ENCODE measurements around the gene DNAJC10.

DNA sequence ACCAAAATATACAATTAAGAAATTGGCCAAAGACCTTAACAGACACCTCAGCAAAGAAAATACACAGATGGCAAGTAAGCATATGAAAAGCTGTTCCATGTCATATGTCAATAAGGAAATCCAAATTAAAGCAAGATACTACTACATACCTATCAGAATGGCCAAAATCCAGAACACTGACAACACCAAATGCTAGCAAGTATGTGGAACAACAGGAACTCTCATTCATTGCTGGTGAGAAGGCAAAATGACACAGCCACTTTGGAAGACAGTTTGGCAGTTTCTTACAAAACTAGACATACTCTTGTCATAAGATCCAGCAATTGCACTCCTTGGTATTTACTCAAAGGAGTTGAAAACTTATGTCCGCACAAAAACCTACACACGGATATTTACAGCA is 20.3 kb upstream of the DNAJC10 start:
- TF ChIP-seq, protein P1, sequence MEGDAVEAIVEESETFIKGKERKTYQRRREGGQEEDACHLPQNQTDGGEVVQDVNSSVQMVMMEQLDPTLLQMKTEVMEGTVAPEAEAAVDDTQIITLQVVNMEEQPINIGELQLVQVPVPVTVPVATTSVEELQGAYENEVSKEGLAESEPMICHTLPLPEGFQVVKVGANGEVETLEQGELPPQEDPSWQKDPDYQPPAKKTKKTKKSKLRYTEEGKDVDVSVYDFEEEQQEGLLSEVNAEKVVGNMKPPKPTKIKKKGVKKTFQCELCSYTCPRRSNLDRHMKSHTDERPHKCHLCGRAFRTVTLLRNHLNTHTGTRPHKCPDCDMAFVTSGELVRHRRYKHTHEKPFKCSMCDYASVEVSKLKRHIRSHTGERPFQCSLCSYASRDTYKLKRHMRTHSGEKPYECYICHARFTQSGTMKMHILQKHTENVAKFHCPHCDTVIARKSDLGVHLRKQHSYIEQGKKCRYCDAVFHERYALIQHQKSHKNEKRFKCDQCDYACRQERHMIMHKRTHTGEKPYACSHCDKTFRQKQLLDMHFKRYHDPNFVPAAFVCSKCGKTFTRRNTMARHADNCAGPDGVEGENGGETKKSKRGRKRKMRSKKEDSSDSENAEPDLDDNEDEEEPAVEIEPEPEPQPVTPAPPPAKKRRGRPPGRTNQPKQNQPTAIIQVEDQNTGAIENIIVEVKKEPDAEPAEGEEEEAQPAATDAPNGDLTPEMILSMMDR (conservative IDR thresholded peaks at IDR 0.05; ENCODE audit: low read length), result no peak
- TF ChIP-seq EZH2phosphoT487 (IDR thresholded peaks at IDR 0.05; ENCODE audit: borderline replicate concordance), result no peak
